DND-41 (cell line): ENCODE measurements around the gene VPS37C.

Experiments
- EZH2 ChIP-seq: IDR thresholded peaks from 3 replicates; pipeline ENCODE4 v1.6.1; 2012; ENCODE audit warnings: borderline replicate concordance, low read depth, mild to moderate bottlenecking, moderate library complexity, low read length, inconsistent platforms; ENCODE audit not compliant: severe bottlenecking
- TF ChIP-seq, protein P1 (sequence below): IDR thresholded peaks from 2 replicates; pipeline ENCODE4 v1.5.1; 2012; ENCODE audit warnings: borderline replicate concordance, low read length, moderate library complexity, mild to moderate bottlenecking; ENCODE audit not compliant: poor library complexity, severe bottlenecking; ENCODE audit errors: extremely low read depth

DNA sequence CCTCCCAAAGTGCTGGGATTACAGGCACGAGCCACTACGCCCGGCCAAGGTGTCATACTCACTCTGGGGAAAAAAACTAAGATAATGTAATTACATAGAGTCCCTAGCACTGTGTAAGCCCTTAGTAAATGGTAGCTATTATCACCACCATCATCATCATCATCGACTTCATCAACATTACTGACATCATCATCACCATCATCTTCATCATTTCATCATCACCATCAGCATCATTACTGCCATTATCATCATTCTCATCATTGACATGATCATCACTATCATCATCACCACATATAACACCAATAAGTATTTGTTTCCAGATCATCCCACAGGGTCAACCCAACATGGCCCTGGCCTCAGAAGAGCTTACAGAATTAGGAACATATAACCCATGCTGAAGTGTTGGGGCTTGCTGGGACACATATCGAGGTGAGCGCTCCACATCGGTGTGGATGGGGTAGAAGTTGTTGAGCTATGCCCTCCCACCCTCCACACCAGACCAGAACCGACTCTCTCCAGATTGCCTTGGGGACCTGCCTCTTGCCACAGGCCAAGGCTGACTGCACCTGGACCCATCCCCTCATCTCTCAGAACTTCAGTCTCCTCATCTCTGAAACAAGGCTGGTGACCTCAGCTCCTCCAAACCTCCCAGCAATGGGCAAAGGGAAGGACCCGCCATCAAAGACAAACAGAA, 73.7 kb downstream of the VPS37C start:
- TF ChIP-seq, protein P1, sequence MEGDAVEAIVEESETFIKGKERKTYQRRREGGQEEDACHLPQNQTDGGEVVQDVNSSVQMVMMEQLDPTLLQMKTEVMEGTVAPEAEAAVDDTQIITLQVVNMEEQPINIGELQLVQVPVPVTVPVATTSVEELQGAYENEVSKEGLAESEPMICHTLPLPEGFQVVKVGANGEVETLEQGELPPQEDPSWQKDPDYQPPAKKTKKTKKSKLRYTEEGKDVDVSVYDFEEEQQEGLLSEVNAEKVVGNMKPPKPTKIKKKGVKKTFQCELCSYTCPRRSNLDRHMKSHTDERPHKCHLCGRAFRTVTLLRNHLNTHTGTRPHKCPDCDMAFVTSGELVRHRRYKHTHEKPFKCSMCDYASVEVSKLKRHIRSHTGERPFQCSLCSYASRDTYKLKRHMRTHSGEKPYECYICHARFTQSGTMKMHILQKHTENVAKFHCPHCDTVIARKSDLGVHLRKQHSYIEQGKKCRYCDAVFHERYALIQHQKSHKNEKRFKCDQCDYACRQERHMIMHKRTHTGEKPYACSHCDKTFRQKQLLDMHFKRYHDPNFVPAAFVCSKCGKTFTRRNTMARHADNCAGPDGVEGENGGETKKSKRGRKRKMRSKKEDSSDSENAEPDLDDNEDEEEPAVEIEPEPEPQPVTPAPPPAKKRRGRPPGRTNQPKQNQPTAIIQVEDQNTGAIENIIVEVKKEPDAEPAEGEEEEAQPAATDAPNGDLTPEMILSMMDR, result no peak
- no peak for TF ChIP-seq EZH2
